BE2C (cell line): ENCODE data around the gene NKX3-2.

ENCODE experiments used
- DNase-seq: peaks from one replicate; pipeline ENCODE4 v3.0.0-alpha.2; 2020
- H3K27me3 ChIP-seq: fragments of 250-450 bp; sonication (Bioruptor Pico); 2 replicates; pipeline ENCODE4 v1.5.1; 2020; ENCODE audit warnings: mild to moderate bottlenecking
- H3K36me3 ChIP-seq: fragments of 250-450 bp; sonication (Bioruptor Pico); 2 replicates; pipeline ENCODE4 v1.5.1; 2020; ENCODE audit warnings: mild to moderate bottlenecking
- H3K4me1 ChIP-seq: fragments of 250-450 bp; sonication (Bioruptor Pico); 2 replicates; pipeline ENCODE4 v1.5.1; 2020
- H3K4me3 ChIP-seq: 2 replicates; pipeline ENCODE4 v1.5.1; 2011; ENCODE audit warnings: low read depth, low read length
- H3K9me3 ChIP-seq: fragments of 250-450 bp; sonication (Bioruptor Pico); 2 replicates; pipeline ENCODE4 v1.5.1; 2020
- CTCF ChIP-seq: IDR thresholded peaks from 2 replicates; pipeline ENCODE4 v1.5.1; 2012; ENCODE audit warnings: mild to moderate bottlenecking, low read depth, low read length

The NKX3-2 gene

GRCh38 chr4:13522282-13523104 is 21.8 kb downstream of the NKX3-2 start:
- H3K4me3 ChIP-seq, result no peak overlapping the region
- no peak for TF ChIP-seq CTCF
- H3K4me1 ChIP-seq, result no peaks in the 10 kb centered on the region
- peaks cover 95% of the 10 kb centered on the region for H3K27me3 ChIP-seq
- no peaks in the 10 kb centered on the region for H3K36me3 ChIP-seq
- H3K9me3 ChIP-seq, result no peaks in the 10 kb centered on the region
- no peak for DNase-seq

GRCh38 chr4:13521047-13521446 is 23.3 kb downstream of the NKX3-2 start:
- no peaks in the 10 kb centered on the region for H3K36me3 ChIP-seq
- no peak overlapping the region for H3K4me3 ChIP-seq
- no peak for DNase-seq
- no peaks in the 10 kb centered on the region for H3K4me1 ChIP-seq
- H3K9me3 ChIP-seq, result no peaks in the 10 kb centered on the region
- H3K27me3 ChIP-seq, result peaks cover 93% of the 10 kb centered on the region
- no peak for TF ChIP-seq CTCF

- Histone ChIP-seq H3K9me3 (no peaks in the 10 kb centered on the region), H3K4me3 (no peak overlapping the region), H3K36me3 (no peaks in the 10 kb centered on the region), H3K4me1 (no peaks in the 10 kb centered on the region), H3K27me3 (peaks cover 72% of the 10 kb centered on the region)
- no peak for TF ChIP-seq CTCF
- DNase-seq, result no peak
Observed at GRCh38 chr4:13516315-13516860, 27.9 kb downstream of the NKX3-2 start.

GRCh38 chr4:13515268-13515667 is 29.0 kb downstream of the NKX3-2 start:
- no peak overlapping the region for H3K4me3 ChIP-seq
- peaks cover 60% of the 10 kb centered on the region for H3K27me3 ChIP-seq
- no peaks in the 10 kb centered on the region for H3K36me3 ChIP-seq
- no peak for TF ChIP-seq CTCF
- no peaks in the 10 kb centered on the region for H3K4me1 ChIP-seq
- DNase-seq, result no peak
- no peaks in the 10 kb centered on the region for H3K9me3 ChIP-seq

- H3K4me3 ChIP-seq, result no peak overlapping the region
- H3K27me3 ChIP-seq, result peaks cover 56% of the 10 kb centered on the region
- no peaks in the 10 kb centered on the region for H3K36me3 ChIP-seq
- no peaks in the 10 kb centered on the region for H3K4me1 ChIP-seq
- H3K9me3 ChIP-seq, result no peaks in the 10 kb centered on the region
- TF ChIP-seq CTCF, result no peak
- DNase-seq, result no peak
Observed at GRCh38 chr4:13514722-13515121, 29.6 kb downstream of the NKX3-2 start.

GRCh38 chr4:13511101-13511500 is 33.2 kb downstream of the NKX3-2 start:
- DNase-seq, result no peak
- no peak for TF ChIP-seq CTCF
- Histone ChIP-seq H3K4me1 (no peaks in the 10 kb centered on the region), H3K4me3 (no peak overlapping the region), H3K9me3 (no peaks in the 10 kb centered on the region), H3K27me3 (peaks cover 25% of the 10 kb centered on the region), H3K36me3 (no peaks in the 10 kb centered on the region)
